ENCODE results near the gene GTF3C2.
A peak's percentile ranks its signal among the peaks of the same experiment; 100 is the strongest.

GTF3C2 gene

DNA sequence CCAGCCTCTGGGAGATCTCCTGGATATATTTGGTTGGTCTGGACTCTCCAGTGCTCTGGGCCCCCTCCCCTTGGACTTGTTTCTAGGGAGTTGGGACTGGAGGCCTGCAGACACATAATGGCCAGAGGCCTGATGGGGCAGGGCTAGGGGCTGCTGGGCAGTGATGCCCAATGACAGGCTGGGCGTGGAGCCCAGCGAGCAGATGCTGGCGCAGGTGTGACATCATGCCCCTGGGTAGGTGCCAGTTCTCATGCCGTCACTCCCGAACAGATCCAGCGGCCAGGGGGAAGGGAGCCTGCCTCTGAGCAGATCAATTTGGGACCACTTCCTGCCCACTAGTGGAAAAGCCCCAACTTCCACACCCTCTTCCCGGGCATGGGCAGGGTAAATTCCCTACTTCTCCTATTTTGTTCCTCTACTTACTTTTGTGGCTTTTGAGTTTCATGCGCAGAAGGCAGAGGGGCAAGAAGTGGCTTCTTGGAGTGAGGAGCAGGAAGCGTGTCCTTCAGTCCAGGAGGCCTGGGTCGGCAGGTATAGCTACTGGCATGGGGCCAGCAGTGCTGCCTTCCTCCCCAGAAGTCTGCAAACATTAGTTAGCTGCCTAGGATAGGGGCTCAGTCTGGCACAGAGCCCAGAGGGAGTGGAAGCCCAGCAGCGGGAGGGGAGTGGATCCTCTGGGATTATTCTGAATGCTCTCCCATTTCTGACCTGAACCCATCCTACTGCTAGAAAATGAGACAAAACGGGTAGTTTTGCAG, 39.7 kb downstream of the GTF3C2 start:
- no peaks in the 10 kb centered on the region for H3K9me3 ChIP-seq (ENCODE audit: control insufficient read depth, insufficient read depth, low read depth, low read length)
- ChIA-PET CTCF (interaction anchor here (6.5 kb wide), 1 partner anchor 13 kb away, joined by 50 read pairs; no protein-coding TSS in a partner anchor), POLR2A (interaction anchor here (0.5 kb wide), 1 partner anchor 1435 kb away, joined by 4 read pairs; the partner anchor contains the start of gene PPP1CB)

DNA sequence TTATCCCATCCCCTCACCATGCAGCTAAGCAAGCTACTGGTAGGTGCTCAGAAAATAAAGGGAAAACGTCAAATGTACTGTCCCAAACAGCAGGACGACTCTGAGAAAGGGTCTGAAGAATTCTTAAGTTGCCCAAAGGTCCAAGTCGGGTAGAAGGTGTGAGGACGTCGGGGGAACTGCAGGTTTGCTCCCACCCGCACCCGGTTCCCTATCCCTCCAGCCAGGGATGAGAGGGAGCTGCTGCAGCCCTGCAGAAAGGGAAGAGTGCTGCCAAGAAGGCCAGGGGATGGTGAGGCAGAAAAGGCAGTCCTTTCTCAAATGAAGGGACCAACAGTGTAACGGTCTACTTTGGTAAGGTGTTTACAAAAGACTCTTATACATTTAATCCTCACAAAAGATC, 41.4 kb downstream of the GTF3C2 start:
- no peaks in the 10 kb centered on the region for H3K9me3 ChIP-seq (ENCODE audit: control insufficient read depth, insufficient read depth, low read depth, low read length)
- CTCF ChIA-PET: interaction anchor here (0.9 to 1.1 kb wide), 2 partner anchors 12 to 64 kb away, joined by 3 to 5 read pairs; no protein-coding TSS in a partner anchor
- H3K27ac ChIP-seq (ENCODE audit: extremely low read depth, low read depth, low read length): no peak overlapping the region
- H3K36me3 ChIP-seq (ENCODE audit: control insufficient read depth in 2 of 2, insufficient read depth in 1 of 2, low read length in 2 of 2): peaks cover 0 to 30% of the 10 kb centered on the region in 2 experiments; a peak in 2 of 3 replicates
- POLR2A ChIA-PET: no interaction called here
- no peak overlapping the region for H3K4me3 ChIP-seq (ENCODE audit: low read depth, low read length)
- H3K4me1 ChIP-seq (ENCODE audit: control insufficient read depth, insufficient read depth, low read length): peaks cover 8% of the 10 kb centered on the region; the same call in 1 of the 2 replicates
- TF ChIP-seq REPIN1 (tag by site-specific recombination; IDR thresholded peaks at IDR 0.05; ENCODE audit: low read depth) (no peak), ZNF785 (tag by site-specific recombination; IDR thresholded peaks at IDR 0.05) (no peak), ZNF366 (tag by site-specific recombination; conservative IDR thresholded peaks at IDR 0.05) (no peak), ZNF629 (tag by site-specific recombination; IDR thresholded peaks at IDR 0.05) (no peak), ZNF433 (tag by site-specific recombination; IDR thresholded peaks at IDR 0.05; ENCODE audit: low read depth) (no peak), ZNF510 (tag by site-specific recombination; IDR thresholded peaks at IDR 0.05; ENCODE audit: insufficient replicate concordance) (no peak), ZNF571 (tag by site-specific recombination; IDR thresholded peaks at IDR 0.05) (no peak)
- TF ChIP-seq, protein P1, sequence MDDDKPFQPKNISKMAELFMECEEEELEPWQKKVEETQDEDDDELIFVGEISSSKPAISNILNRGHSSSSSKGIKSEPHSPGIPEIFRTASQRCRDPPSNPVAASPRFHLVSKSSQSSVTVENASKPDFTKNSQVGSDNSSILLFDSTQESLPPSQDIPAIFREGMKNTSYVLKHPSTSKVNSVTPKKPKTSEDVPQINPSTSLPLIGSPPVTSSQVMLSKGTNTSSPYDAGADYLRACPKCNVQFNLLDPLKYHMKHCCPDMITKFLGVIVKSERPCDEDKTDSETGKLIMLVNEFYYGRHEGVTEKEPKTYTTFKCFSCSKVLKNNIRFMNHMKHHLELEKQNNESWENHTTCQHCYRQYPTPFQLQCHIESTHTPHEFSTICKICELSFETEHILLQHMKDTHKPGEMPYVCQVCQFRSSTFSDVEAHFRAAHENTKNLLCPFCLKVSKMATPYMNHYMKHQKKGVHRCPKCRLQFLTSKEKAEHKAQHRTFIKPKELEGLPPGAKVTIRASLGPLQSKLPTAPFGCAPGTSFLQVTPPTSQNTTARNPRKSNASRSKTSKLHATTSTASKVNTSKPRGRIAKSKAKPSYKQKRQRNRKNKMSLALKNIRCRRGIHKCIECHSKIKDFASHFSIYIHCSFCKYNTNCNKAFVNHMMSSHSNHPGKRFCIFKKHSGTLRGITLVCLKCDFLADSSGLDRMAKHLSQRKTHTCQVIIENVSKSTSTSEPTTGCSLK (tag by site-specific recombination; IDR thresholded peaks at IDR 0.05): no peak
- TF ChIP-seq, protein P2, sequence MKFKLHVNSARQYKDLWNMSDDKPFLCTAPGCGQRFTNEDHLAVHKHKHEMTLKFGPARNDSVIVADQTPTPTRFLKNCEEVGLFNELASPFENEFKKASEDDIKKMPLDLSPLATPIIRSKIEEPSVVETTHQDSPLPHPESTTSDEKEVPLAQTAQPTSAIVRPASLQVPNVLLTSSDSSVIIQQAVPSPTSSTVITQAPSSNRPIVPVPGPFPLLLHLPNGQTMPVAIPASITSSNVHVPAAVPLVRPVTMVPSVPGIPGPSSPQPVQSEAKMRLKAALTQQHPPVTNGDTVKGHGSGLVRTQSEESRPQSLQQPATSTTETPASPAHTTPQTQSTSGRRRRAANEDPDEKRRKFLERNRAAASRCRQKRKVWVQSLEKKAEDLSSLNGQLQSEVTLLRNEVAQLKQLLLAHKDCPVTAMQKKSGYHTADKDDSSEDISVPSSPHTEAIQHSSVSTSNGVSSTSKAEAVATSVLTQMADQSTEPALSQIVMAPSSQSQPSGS (tag by site-specific recombination; IDR thresholded peaks at IDR 0.05; ENCODE audit: low read depth): no peak
- TF ChIP-seq, protein P3, sequence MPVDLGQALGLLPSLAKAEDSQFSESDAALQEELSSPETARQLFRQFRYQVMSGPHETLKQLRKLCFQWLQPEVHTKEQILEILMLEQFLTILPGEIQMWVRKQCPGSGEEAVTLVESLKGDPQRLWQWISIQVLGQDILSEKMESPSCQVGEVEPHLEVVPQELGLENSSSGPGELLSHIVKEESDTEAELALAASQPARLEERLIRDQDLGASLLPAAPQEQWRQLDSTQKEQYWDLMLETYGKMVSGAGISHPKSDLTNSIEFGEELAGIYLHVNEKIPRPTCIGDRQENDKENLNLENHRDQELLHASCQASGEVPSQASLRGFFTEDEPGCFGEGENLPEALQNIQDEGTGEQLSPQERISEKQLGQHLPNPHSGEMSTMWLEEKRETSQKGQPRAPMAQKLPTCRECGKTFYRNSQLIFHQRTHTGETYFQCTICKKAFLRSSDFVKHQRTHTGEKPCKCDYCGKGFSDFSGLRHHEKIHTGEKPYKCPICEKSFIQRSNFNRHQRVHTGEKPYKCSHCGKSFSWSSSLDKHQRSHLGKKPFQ (tag by site-specific recombination; IDR thresholded peaks at IDR 0.05): no peak
- TF ChIP-seq, protein P4, sequence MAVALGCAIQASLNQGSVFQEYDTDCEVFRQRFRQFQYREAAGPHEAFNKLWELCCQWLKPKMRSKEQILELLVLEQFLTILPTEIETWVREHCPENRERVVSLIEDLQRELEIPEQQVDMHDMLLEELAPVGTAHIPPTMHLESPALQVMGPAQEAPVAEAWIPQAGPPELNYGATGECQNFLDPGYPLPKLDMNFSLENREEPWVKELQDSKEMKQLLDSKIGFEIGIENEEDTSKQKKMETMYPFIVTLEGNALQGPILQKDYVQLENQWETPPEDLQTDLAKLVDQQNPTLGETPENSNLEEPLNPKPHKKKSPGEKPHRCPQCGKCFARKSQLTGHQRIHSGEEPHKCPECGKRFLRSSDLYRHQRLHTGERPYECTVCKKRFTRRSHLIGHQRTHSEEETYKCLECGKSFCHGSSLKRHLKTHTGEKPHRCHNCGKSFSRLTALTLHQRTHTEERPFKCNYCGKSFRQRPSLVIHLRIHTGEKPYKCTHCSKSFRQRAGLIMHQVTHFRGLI (tag by site-specific recombination; IDR thresholded peaks at IDR 0.05): no peak

More for the DNA sequence above, 39.7 kb downstream of the GTF3C2 start:
- Histone ChIP-seq H3K27ac (ENCODE audit: extremely low read depth, low read depth, low read length) (no peak overlapping the region), H3K4me1 (ENCODE audit: control insufficient read depth, insufficient read depth, low read length) (peaks cover 14% of the 10 kb centered on the region), H3K36me3 (ENCODE audit: control insufficient read depth in 2 of 2, insufficient read depth in 1 of 2, low read length in 2 of 2) (peaks cover 0 to 21% of the 10 kb centered on the region in 2 experiments; a peak in 1 of 3 replicates), H3K4me3 (ENCODE audit: low read depth, low read length) (no peak overlapping the region)
- no peak for TF ChIP-seq ZNF843 (tag by site-specific recombination; IDR thresholded peaks at IDR 0.05)
- no peak for TF ChIP-seq ZIC2 (tag by site-specific recombination; IDR thresholded peaks at IDR 0.05)
- peak; percentile 26; the same call in 1 of the 2 replicates for TF ChIP-seq ZNF544 (tag by site-specific recombination; IDR thresholded peaks at IDR 0.05)
- TF ChIP-seq, protein P5, sequence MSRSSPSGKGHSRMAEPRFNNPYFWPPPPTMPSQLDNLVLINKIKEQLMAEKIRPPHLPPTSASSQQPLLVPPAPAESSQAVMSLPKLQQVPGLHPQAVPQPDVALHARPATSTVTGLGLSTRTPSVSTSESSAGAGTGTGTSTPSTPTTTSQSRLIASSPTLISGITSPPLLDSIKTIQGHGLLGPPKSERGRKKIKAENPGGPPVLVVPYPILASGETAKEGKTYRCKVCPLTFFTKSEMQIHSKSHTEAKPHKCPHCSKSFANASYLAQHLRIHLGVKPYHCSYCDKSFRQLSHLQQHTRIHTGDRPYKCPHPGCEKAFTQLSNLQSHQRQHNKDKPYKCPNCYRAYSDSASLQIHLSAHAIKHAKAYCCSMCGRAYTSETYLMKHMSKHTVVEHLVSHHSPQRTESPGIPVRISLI (tag by site-specific recombination; IDR thresholded peaks at IDR 0.05): no peak
- TF ChIP-seq SALL2 (tag by site-specific recombination; IDR thresholded peaks at IDR 0.05; ENCODE audit: borderline replicate concordance): no peak
- no peak for TF ChIP-seq GFI1B (tag by site-specific recombination; IDR thresholded peaks at IDR 0.05)
- peak; percentile 42; the same call in 1 of the 2 replicates for TF ChIP-seq ZNF341 (tag by site-specific recombination; IDR thresholded peaks at IDR 0.05; ENCODE audit: low read depth)
- TF ChIP-seq OVOL3 (tag by site-specific recombination; IDR thresholded peaks at IDR 0.05): no peak
- TF ChIP-seq ZNF624 (tag by site-specific recombination; IDR thresholded peaks at IDR 0.05): no peak
- TF ChIP-seq, protein P6, sequence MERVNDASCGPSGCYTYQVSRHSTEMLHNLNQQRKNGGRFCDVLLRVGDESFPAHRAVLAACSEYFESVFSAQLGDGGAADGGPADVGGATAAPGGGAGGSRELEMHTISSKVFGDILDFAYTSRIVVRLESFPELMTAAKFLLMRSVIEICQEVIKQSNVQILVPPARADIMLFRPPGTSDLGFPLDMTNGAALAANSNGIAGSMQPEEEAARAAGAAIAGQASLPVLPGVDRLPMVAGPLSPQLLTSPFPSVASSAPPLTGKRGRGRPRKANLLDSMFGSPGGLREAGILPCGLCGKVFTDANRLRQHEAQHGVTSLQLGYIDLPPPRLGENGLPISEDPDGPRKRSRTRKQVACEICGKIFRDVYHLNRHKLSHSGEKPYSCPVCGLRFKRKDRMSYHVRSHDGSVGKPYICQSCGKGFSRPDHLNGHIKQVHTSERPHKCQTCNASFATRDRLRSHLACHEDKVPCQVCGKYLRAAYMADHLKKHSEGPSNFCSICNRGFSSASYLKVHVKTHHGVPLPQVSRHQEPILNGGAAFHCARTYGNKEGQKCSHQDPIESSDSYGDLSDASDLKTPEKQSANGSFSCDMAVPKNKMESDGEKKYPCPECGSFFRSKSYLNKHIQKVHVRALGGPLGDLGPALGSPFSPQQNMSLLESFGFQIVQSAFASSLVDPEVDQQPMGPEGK (tag by site-specific recombination; IDR thresholded peaks at IDR 0.05): no peak
- no peak for TF ChIP-seq ZNF701 (tag by site-specific recombination; IDR thresholded peaks at IDR 0.05)
- TF ChIP-seq ZBTB20 (tag by site-specific recombination; IDR thresholded peaks at IDR 0.05): 0 out of 2 replicates have a peak, but pooled peaks have one; percentile 2
- TF ChIP-seq, protein P7, sequence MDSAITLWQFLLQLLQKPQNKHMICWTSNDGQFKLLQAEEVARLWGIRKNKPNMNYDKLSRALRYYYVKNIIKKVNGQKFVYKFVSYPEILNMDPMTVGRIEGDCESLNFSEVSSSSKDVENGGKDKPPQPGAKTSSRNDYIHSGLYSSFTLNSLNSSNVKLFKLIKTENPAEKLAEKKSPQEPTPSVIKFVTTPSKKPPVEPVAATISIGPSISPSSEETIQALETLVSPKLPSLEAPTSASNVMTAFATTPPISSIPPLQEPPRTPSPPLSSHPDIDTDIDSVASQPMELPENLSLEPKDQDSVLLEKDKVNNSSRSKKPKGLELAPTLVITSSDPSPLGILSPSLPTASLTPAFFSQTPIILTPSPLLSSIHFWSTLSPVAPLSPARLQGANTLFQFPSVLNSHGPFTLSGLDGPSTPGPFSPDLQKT (IDR thresholded peaks at IDR 0.05; ENCODE audit: borderline replicate concordance, low read depth, low read length): no peak
- no peak for TF ChIP-seq ZNF114 (tag by site-specific recombination; IDR thresholded peaks at IDR 0.05)
- TF ChIP-seq ZNF394 (tag by site-specific recombination; IDR thresholded peaks at IDR 0.05; ENCODE audit: borderline replicate concordance): no peak
